Activated T-helper 17 cell treated with anti-CD3 and anti-CD28 coated beads, Interleukin-2, amount 50 U/mL, for 72 hours (primary cell): ENCODE results near the gene LARP4B. TPM values are rescaled to one million over a fixed set of nuclear protein-coding genes. Genes with fewer than 3 reads are reported as not detected.

ENCODE experiments used
- ATAC-seq: fragments of 150-1000 bp; cut with Tn5 transposase; replicated peaks from 2 replicates; pipeline ENCODE4 v1.10.0; 2021; ENCODE audit warnings: mild to moderate bottlenecking, moderate library complexity
- H3K27ac Mint-ChIP-seq: one replicate; pipeline ENCODE4 v1.8.0; 2022; ENCODE audit warnings: mixed read lengths
- H3K27me3 Mint-ChIP-seq: one replicate; pipeline ENCODE4 v1.8.0; 2022; ENCODE audit warnings: mixed read lengths
- H3K36me3 Mint-ChIP-seq: one replicate; pipeline ENCODE4 v1.8.0; 2022; ENCODE audit warnings: low read depth, mild to moderate bottlenecking, mixed read lengths
- H3K4me1 Mint-ChIP-seq: one replicate; pipeline ENCODE4 v1.8.0; 2022; ENCODE audit warnings: mixed read lengths
- H3K4me3 Mint-ChIP-seq: one replicate; pipeline ENCODE4 v1.8.0; 2022; ENCODE audit warnings: mild to moderate bottlenecking, mixed read lengths
- H3K9me3 Mint-ChIP-seq: one replicate; pipeline ENCODE4 v1.8.0; 2022; ENCODE audit warnings: mixed read lengths
- total RNA-seq, 2 donors: library from RNA; stranded (reverse); gene quantifications; one replicate each; pipeline ENCODE4 v1.2.3, GENCODE V29; 2022

Gene LARP4B
- total RNA-seq, 2 donors from 2014 or later: 85.5 to 119 TPM

DNA sequence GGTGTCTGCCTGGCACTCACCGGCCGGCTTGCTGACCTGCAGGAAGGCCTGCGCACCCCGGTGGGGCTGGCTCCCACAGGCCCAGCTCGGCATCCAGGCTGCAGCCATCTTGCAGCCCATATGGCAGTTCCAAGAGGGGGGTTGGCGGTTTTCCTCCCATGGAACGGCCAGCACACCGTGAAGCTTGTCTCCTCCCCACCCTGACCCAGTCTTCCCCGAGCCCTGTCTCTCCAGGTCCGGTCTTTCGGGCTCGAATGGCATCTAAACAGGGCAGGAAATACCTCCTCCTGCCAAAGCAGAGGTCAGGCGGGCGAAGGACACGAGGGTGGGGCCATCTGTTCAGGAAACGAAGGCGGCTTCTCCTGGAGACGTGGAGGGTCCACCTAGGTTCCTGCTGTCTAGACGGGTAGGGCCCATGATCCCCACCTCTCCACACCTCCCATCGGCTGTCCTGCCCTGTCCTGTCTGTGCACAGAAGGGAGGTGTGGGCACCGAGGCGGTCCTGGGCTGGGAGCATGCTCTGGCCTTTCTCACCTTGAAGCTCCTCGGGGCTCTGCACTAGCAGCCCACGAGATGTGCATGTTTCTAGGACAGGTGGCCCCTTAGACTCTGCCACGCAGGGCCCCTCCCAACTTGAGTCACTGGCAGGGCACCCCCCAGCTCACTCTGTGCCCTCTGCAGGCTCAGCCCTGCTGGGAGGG, 128.3 kb downstream of the LARP4B start:
- H3K4me1 Mint-ChIP-seq: peaks cover 4% of the 10 kb centered on the region
- ATAC-seq: no peak
- H3K9me3 Mint-ChIP-seq: peaks cover 20% of the 10 kb centered on the region
- no peak overlapping the region for H3K4me3 Mint-ChIP-seq
- H3K27me3 Mint-ChIP-seq: no peaks in the 10 kb centered on the region
- no peak overlapping the region for H3K27ac Mint-ChIP-seq
- H3K36me3 Mint-ChIP-seq: peaks cover 18% of the 10 kb centered on the region

DNA sequence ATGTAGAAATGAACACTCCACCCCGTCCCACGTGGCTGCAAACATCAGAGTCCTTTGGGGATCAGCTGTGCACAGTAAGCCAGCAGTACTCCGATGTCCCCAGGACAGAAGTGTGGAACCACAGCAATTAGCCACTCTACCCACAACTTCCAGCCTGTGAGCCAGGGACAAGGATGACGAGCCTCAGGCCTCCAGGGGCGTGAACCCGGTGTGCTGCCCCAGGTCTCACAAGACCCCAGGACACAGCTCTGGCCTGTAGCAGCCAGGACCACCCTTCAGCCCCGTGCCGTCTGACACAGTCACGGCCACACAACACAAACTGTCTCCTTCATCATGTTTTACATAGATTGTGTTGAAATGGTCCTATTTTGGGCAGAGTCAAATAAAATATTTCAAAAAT, 129.0 kb downstream of the LARP4B start:
- ATAC-seq: no peak
- Mint-ChIP-seq H3K4me3 (no peak overlapping the region), H3K27me3 (no peaks in the 10 kb centered on the region), H3K27ac (no peak overlapping the region), H3K9me3 (peaks cover 20% of the 10 kb centered on the region), H3K4me1 (peaks cover 4% of the 10 kb centered on the region), H3K36me3 (peaks cover 11% of the 10 kb centered on the region)

DNA sequence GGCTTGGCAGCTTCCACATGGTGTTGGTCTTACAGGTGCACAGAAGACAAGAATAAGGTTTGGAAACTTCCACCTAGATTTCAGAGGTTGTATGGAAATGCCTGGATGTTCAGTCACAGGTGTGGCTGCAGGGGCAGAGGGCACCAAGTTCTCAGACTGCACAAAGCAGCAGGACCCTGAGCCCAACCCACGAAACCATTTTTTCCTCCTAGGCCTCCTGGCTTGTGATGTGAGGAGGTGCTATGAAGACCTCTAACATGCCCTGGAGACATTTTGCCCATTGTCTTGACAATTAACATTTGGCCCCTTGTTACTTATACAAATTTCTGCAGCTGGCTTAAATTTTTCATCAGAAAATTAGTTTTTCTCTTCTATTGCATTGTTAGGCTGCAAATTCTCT, 134.3 kb downstream of the LARP4B start:
- Mint-ChIP-seq H3K27me3 (no peaks in the 10 kb centered on the region), H3K9me3 (peaks cover 27% of the 10 kb centered on the region), H3K4me3 (no peak overlapping the region), H3K36me3 (no peaks in the 10 kb centered on the region), H3K4me1 (peaks cover 4% of the 10 kb centered on the region), H3K27ac (no peak overlapping the region)
- no peak for ATAC-seq

DNA sequence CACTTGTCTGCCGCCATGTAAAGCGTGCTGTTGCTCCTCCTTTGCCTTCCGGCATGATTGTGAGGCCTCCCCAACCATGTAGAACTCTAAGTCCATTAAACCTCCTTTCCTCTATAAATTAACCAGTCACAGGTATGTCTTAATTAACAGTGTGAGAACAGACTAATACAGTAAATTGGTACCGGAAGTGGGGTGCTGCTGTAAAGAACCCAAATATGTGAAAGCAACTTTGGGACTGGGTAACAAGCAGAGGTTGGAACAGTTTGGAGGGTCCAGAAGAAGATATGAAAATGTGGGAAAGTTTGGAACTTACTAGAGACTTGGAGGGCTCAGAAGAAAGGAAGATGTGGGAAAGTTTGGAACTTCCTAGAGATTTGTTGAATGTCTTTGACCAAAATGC, 135.3 kb downstream of the LARP4B start:
- no peak overlapping the region for H3K4me3 Mint-ChIP-seq
- peaks cover 8% of the 10 kb centered on the region for H3K4me1 Mint-ChIP-seq
- peaks cover 27% of the 10 kb centered on the region for H3K9me3 Mint-ChIP-seq
- no peaks in the 10 kb centered on the region for H3K27me3 Mint-ChIP-seq
- no peak for ATAC-seq
- H3K36me3 Mint-ChIP-seq: no peaks in the 10 kb centered on the region
- no peak overlapping the region for H3K27ac Mint-ChIP-seq

DNA sequence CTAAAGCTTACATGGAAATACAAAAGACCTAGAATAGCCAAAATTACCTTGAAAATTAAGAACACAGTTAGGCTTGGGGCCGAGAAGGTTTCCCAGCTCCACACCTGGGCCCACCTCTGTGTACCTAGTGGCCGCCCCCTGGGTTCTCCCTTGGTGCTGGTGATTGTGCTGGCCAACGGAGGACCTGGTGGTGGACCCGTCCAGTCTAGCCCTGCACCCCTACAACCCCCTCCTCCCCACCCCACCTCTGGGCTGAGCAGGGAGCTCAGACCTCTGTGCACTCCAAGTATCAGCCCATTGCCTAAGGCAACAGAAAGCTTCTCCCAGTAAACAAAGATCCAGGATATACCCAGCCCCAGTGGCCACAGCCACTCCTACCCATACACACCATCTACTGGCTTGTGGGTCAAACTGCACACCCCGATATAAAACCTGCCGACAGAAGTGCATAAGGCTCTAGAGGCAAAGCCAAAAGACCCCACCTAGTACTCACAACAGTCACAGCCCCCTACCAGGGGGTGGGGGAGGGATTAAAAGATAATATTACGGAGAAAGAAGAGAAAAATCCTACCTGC, 137.0 kb downstream of the LARP4B start:
- H3K9me3 Mint-ChIP-seq: peaks cover 16% of the 10 kb centered on the region
- H3K4me1 Mint-ChIP-seq: peaks cover 3% of the 10 kb centered on the region
- ATAC-seq: no peak
- H3K27me3 Mint-ChIP-seq: no peaks in the 10 kb centered on the region
- no peak overlapping the region for H3K27ac Mint-ChIP-seq
- H3K4me3 Mint-ChIP-seq: no peak overlapping the region
- no peaks in the 10 kb centered on the region for H3K36me3 Mint-ChIP-seq

DNA sequence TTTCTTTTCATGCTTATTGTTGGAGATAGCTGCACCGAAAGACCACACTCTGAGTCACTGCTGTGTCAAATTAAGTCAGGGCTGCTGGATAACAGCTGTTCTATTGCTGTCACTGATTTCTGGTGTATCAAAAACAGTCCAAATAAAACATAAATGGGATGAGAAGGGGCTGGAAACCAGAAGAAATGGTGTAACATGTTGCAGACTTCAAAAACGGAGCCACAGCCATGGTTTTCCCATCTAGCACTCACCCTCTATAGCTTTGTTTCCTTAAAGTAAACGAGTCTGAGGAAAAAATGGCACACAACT, 138.8 kb downstream of the LARP4B start:
- Mint-ChIP-seq H3K27me3 (no peaks in the 10 kb centered on the region), H3K4me1 (peaks cover 3% of the 10 kb centered on the region), H3K4me3 (no peak overlapping the region), H3K27ac (no peak overlapping the region), H3K9me3 (peaks cover 7% of the 10 kb centered on the region), H3K36me3 (no peaks in the 10 kb centered on the region)
- no peak for ATAC-seq

DNA sequence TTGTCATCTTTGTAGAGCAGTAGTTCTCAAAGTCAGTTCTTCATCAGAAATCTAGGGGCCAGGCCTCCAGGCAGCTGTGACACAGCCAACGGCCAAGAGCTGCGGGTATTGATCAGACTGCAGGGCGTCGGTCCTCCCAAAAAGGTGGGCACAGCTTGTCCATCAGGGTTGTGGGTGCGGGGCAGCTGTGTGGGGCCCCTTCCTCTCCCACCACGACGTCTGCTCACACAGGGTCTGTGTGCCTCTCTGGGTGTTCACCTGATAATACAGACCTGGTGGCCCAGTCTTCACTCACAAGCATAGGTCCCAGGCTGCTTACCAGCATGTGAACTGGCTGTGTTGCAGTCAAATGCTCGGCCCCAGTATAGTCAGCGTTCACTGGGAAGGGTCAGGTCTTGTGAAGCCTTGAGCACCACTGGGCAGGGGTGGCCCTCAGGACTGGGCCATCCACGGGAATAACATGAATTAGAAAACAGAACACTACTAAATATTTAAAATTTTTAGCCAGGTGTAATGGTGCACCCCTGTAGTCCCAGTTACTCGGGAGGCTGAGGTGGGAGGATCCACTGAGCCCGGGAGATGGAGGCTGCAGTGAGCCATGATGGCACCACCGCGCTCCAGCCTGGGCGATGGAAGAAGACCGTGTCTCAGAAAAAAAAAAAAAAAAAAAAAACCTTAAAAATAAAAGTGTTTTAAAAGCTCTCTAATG, 139.3 kb downstream of the LARP4B start:
- peaks cover 3% of the 10 kb centered on the region for H3K4me1 Mint-ChIP-seq
- no peak overlapping the region for H3K4me3 Mint-ChIP-seq
- H3K27me3 Mint-ChIP-seq: no peaks in the 10 kb centered on the region
- ATAC-seq: no peak
- no peak overlapping the region for H3K27ac Mint-ChIP-seq
- H3K36me3 Mint-ChIP-seq: no peaks in the 10 kb centered on the region
- H3K9me3 Mint-ChIP-seq: peaks cover 7% of the 10 kb centered on the region

DNA sequence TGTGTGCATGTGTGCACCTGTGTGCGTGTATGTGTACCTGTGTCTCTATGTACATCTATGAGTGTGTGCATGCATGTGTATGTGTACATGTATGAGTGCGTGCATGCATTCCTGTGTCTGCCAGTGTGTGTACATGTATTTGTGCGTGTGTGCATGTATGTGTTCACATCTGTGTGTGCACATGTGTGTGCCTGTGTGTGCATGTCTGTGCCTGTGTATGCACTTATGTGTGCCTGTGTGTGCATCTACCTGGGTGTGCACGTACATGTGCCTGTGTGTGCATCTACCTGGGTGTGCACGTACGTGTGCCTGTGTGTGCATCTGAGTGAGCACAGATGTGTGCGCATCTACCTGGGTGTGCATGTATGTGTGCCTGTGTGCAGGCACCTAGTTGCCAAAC, 139.9 kb downstream of the LARP4B start:
- no peak overlapping the region for H3K27ac Mint-ChIP-seq
- no peak for ATAC-seq
- H3K4me3 Mint-ChIP-seq: no peak overlapping the region
- no peaks in the 10 kb centered on the region for H3K36me3 Mint-ChIP-seq
- H3K9me3 Mint-ChIP-seq: peaks cover 6% of the 10 kb centered on the region
- H3K4me1 Mint-ChIP-seq: peaks cover 3% of the 10 kb centered on the region
- no peaks in the 10 kb centered on the region for H3K27me3 Mint-ChIP-seq

DNA sequence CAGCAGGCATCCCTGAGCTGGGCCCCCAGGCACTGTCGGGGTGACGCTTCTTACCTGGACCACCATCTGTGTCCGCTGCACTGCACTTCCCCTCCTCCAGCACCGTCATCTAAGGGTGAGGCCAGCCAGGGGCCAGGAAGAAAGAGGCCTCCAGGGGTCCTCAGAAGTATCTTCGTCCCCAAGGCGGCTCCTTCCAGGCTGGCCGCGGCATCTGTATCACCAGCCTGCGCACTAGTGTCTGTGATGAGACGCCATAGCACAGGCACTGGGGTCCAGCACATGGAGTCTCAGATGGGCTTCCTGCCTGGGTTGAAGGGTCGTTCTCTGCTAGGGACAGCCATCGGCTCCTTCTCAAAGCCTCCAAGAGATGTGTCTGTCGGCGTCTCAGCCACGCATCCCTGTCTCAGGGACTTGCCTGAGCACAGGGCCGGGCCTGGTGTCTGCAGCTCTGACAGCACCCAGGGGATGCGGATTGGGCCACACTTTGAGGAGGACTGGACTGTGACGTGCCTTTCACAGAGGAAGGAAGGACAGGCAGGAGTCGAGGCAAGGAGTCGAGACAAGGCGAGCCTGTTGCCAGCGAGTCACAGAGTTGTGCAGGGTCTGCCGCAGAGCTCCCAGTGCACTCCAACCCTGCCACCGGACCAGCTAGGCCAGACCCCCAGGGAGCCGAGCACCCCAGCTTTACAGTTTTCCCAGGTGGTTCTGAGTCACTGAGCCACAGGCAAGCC, 140.5 kb downstream of the LARP4B start:
- Mint-ChIP-seq H3K4me3 (no peak overlapping the region), H3K27ac (no peak overlapping the region), H3K9me3 (no peaks in the 10 kb centered on the region), H3K36me3 (no peaks in the 10 kb centered on the region), H3K27me3 (no peaks in the 10 kb centered on the region), H3K4me1 (peaks cover 3% of the 10 kb centered on the region)
- no peak for ATAC-seq

DNA sequence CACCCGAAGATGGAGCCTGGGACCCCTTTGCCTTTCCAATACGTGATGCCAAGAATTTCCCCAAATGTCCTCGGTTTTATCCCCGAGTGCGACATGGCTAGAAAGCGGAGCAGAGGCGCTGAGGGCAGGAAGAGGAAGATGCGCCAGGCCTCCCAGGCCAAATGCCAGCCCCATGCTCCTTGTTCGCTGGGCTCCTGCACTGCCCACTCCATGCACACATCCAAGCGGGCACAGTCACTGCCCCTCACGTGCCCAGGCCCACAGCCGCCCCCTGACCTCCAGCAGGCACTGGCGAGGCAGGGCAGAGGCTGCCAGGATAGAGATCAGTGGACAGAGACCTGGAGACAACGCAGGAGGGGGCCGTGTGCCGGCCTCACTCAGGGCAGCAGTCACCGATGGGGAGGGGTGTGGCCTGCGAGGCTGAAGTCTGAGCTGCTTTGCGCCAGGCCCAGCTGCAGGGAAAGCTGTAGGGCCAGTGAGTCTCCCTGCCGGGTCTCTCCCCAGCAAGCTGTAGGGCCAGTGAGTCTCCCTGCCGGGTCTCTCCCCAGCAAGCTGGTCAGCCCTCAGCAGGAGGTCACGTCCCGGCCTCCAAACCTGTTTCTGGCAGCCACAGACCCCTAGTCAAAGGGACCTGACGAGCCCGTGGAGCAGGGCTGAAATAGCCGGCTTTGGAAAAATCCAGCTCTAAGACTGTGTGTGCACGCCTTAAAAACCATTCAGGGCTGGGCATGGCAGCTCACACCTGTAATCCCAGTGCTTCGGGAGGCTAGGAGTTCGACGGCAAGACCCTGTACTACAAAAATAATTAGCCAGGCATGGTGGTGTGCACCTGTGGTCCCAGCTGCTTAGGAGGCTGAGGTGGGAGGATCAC, 141.4 kb downstream of the LARP4B start:
- ATAC-seq: no peak
- H3K4me3 Mint-ChIP-seq: no peak overlapping the region

DNA sequence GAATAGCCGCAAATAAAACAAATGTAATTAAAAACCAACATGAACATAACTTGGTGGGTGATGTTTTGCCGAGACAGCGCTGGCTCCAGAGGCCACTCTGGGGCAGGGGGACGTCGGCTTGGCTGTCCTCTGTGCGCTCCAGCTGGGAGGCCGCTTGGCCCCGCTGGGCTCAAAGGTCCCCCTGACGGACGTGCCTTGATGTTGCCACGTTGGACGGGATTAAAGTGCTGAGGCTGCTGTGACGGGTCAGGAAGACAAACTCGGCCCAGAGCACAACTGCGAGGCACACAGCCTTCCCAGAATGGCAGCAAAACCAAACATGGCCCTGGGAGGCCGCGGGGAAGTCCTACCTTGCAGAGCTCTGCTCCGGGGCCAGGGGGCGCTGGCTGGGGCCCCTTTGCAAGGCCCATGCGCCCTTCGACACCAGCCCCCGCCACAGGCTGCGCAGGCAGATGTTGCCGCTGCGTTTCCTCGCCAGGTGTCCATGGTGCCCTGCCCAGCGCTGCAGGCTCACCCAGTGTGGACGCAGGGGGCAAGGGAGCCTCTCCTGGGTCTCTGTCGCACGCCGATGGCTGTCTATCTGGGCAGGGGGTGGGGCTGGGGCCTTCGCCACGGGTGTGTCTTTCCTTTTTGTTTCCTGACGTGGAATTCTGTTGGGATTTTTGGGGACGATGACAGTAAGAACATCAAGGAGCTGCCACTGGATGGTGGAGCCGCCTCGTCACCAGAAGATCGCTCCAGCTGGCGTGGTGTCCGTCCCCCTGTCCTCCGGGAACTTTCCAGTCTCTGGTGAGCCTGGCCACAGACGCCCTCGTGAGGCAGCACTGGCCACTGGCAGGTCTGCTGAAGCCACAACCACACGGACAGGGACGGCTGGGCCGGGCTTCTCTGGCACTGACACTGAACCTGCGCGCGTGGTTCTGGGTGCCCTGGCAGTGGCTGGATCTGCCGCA, 142.4 kb downstream of the LARP4B start:
- Mint-ChIP-seq H3K4me3 (no peak overlapping the region), H3K36me3 (no peaks in the 10 kb centered on the region), H3K27ac (no peak overlapping the region), H3K27me3 (peaks cover 4% of the 10 kb centered on the region), H3K4me1 (peaks cover 3% of the 10 kb centered on the region), H3K9me3 (no peaks in the 10 kb centered on the region)
- ATAC-seq: no peak

More for the DNA sequence above, 141.4 kb downstream of the LARP4B start:
- no peaks in the 10 kb centered on the region for H3K36me3 Mint-ChIP-seq
- H3K27me3 Mint-ChIP-seq: peaks cover 4% of the 10 kb centered on the region
- no peak overlapping the region for H3K27ac Mint-ChIP-seq
- H3K9me3 Mint-ChIP-seq: no peaks in the 10 kb centered on the region
- peaks cover 3% of the 10 kb centered on the region for H3K4me1 Mint-ChIP-seq

DNA sequence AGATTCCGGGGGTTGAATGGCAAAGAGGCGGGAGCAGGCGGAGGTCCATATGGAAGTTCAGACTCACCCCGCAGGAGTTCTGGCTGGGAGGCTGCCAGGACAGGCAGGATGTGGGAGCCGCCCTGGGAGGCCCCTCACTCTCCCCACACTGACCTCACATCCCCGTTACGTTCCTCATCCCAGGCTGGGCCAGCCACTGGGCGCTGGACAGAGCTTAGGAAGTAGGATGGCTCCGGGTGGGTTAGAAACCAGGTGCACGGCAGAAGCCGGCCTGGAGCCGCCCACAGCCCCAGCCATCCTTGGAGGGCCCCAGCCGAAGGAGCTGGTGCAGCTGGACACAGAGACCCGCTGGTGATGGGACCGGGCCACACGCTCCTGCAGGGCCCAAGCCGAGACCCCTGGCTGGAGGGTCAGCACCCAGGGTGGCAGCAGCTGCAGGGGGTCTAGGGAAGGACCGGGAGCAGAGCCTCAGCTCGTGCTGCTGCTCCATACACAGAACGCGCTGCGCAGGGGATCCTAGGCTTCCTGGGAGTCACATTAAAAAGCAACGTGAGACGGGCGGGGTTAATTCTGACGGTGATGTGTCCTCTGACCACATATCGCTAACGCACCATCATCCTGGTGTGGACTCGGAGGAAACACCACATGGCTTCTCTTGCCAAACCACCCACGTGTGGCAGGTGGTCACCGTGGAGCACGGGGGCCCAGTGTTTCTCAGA, 143.4 kb downstream of the LARP4B start:
- H3K27ac Mint-ChIP-seq: no peak overlapping the region
- H3K27me3 Mint-ChIP-seq: peaks cover 4% of the 10 kb centered on the region
- no peak for ATAC-seq
- no peaks in the 10 kb centered on the region for H3K36me3 Mint-ChIP-seq
- H3K4me1 Mint-ChIP-seq: peaks cover 3% of the 10 kb centered on the region
- no peak overlapping the region for H3K4me3 Mint-ChIP-seq
- no peaks in the 10 kb centered on the region for H3K9me3 Mint-ChIP-seq
